Measurements from ENCODE around the gene HIGD2B. TPM values are rescaled to one million over a fixed set of nuclear protein-coding genes. Genes with fewer than 3 reads are reported as not detected.
"Not testable (repeated sequence)": the region's sequence is repeated elsewhere in the genome, so short reads cannot be mapped to it uniquely, and the experiment has no call there.

Gene HIGD2B
- under 1 TPM in 6 of 8 experiments, not detected in 2; 0.22 to 0.66 (median 0.44) TPM for total RNA-seq

GRCh38 chr15:72685925-72686794 is at the start of gene HIGD2B, which contains the start of gene BBS4:
Gene HIGD2B, minus strand, starts transcription at chr15:72686182. Its CDS starts 9,808 bp downstream, at chr15:72676374.
Gene BBS4, plus strand, starts transcription at chr15:72686207. Its CDS starts 21 bp downstream, at chr15:72686228.
- Histone ChIP-seq H3K4me3 (peak within 1 kb of the TSS; percentile 46 to 71 (median 59)), H3K4me1 (replicated peaks in 1 of 2) (peaks cover 9 to 12% of the 10 kb centered on the region in 2 donors), H3K27ac (peak within 1 kb of the TSS; percentile 79 to 89)
- ATAC-seq (replicated peaks in 6 of 8) = peak; percentile 93 to 97 (median 96)
- in situ Hi-C loops (cut with MboI; ENCODE audit: low pct_unique_long_range_greater_than_20kb in 2 of 9, low sequenced_read_pairs in 9 of 9, unreplicated experiment in 9 of 9) = no loop called here
- 0 to 3% (median 0%) methylated on average over 2 to 27 of the region's 49 CpGs; no CpG with 5 or more reads in 2 of the 10 experiments for WGBS, 10 experiments

GRCh38 chr15:72735111-72735510 is 49.1 kb upstream of the HIGD2B start:
- WGBS, 10 experiments = 90 to 100% (median 97%) methylated on average over 1 to 2 of the region's 2 CpGs; no CpG with 5 or more reads in 6 of the 10 experiments
- H3K27ac ChIP-seq = no peak overlapping the region
- in situ Hi-C loops (cut with MboI; ENCODE audit: low pct_unique_long_range_greater_than_20kb in 2 of 9, low sequenced_read_pairs in 9 of 9, unreplicated experiment in 9 of 9) = no loop called here
- no peak overlapping the region for H3K4me3 ChIP-seq
- H3K4me1 ChIP-seq (replicated peaks in 1 of 2) = no peaks in the 10 kb centered on the region
- no peak for ATAC-seq (replicated peaks in 6 of 8)

GRCh38 chr15:72733941-72734738 is 48.2 kb upstream of the HIGD2B start:
- no peak for ATAC-seq (replicated peaks in 6 of 8)
- WGBS, 10 experiments = 80 to 100% (median 100%) methylated on average over 1 to 2 of the region's 2 CpGs

GRCh38 chr15:72732516-72732915 is 46.5 kb upstream of the HIGD2B start:
- ATAC-seq (replicated peaks in 6 of 8) = no peak
- no peaks in the 10 kb centered on the region for H3K4me1 ChIP-seq (replicated peaks in 1 of 2)
- no peak overlapping the region for H3K4me3 ChIP-seq
- in situ Hi-C loops (cut with MboI; ENCODE audit: low pct_unique_long_range_greater_than_20kb in 2 of 9, low sequenced_read_pairs in 9 of 9, unreplicated experiment in 9 of 9) = no loop called here
- no peak overlapping the region for H3K27ac ChIP-seq
- 80 to 100% (median 98%) methylated on average over 1 to 4 of the region's 4 CpGs; no CpG with 5 or more reads in 2 of the 10 experiments for WGBS, 10 experiments

More at GRCh38 chr15:72733941-72734738, 48.2 kb upstream of the HIGD2B start:
- Histone ChIP-seq H3K4me1 (replicated peaks in 1 of 2) (no peaks in the 10 kb centered on the region), H3K27ac (no peak overlapping the region), H3K4me3 (no peak overlapping the region)
- in situ Hi-C loops (cut with MboI; ENCODE audit: low pct_unique_long_range_greater_than_20kb in 2 of 9, low sequenced_read_pairs in 9 of 9, unreplicated experiment in 9 of 9) = no loop called here

- Histone ChIP-seq H3K27ac (no peak overlapping the region), H3K4me3 (no peak overlapping the region), H3K4me1 (replicated peaks in 1 of 2) (no peaks in the 10 kb centered on the region)
- in situ Hi-C loops (cut with MboI; ENCODE audit: low pct_unique_long_range_greater_than_20kb in 2 of 9, low sequenced_read_pairs in 9 of 9, unreplicated experiment in 9 of 9) = no loop called here
- ATAC-seq (replicated peaks in 6 of 8) = no peak
These were observed 46.1 kb upstream of the HIGD2B start for GRCh38 chr15:72732086-72732485.

GRCh38 chr15:72728821-72729220 is 42.8 kb upstream of the HIGD2B start:
- ATAC-seq (replicated peaks in 6 of 8) = no peak
- Histone ChIP-seq H3K4me1 (replicated peaks in 1 of 2) (no peaks in the 10 kb centered on the region), H3K27ac (no peak overlapping the region), H3K4me3 (no peak overlapping the region)
- 83 to 100% (median 100%) methylated on average over 1 of the region's 1 CpG; no CpG with 5 or more reads in 6 of the 10 experiments for WGBS, 10 experiments
- in situ Hi-C loops (cut with MboI; ENCODE audit: low pct_unique_long_range_greater_than_20kb in 2 of 9, low sequenced_read_pairs in 9 of 9, unreplicated experiment in 9 of 9) = no loop called here

GRCh38 chr15:72728249-72728648 is 42.3 kb upstream of the HIGD2B start:
- H3K27ac ChIP-seq; in situ Hi-C loops (cut with MboI; ENCODE audit: low pct_unique_long_range_greater_than_20kb in 2 of 9, low sequenced_read_pairs in 9 of 9, unreplicated experiment in 9 of 9); H3K4me1 ChIP-seq (replicated peaks in 1 of 2); H3K4me3 ChIP-seq: not testable (repeated sequence)
- ATAC-seq (replicated peaks in 6 of 8) = peak in 1 of 8 experiments; percentile 25
- whole genome bisulfite sequencing, 10 experiments = 25 to 100% (median 60%) methylated on average over 1 of the region's 1 CpG; no CpG with 5 or more reads in 5 of the 10 experiments

GRCh38 chr15:72727154-72727553 is 41.2 kb upstream of the HIGD2B start:
- in situ Hi-C loops (cut with MboI; ENCODE audit: low pct_unique_long_range_greater_than_20kb in 2 of 9, low sequenced_read_pairs in 9 of 9, unreplicated experiment in 9 of 9) = no loop called here
- no peak for ATAC-seq (replicated peaks in 6 of 8)
- Histone ChIP-seq H3K27ac (no peak overlapping the region), H3K4me3 (no peak overlapping the region), H3K4me1 (replicated peaks in 1 of 2) (no peaks in the 10 kb centered on the region)

GRCh38 chr15:72725851-72726250 is 39.9 kb upstream of the HIGD2B start:
- 98 to 100% (median 99%) methylated on average over 1 to 6 of the region's 6 CpGs; no CpG with 5 or more reads in 4 of the 10 experiments for WGBS, 10 experiments
- H3K4me3 ChIP-seq; H3K27ac ChIP-seq; ATAC-seq (replicated peaks in 6 of 8); in situ Hi-C loops (cut with MboI; ENCODE audit: low pct_unique_long_range_greater_than_20kb in 2 of 9, low sequenced_read_pairs in 9 of 9, unreplicated experiment in 9 of 9); H3K4me1 ChIP-seq (replicated peaks in 1 of 2): not testable (repeated sequence)

GRCh38 chr15:72725446-72725845 is 39.5 kb upstream of the HIGD2B start:
- WGBS, 10 experiments = 80 to 100% (median 94%) methylated on average over 1 of the region's 3 CpGs; no CpG with 5 or more reads in 6 of the 10 experiments
- ATAC-seq (replicated peaks in 6 of 8) = no peak
- Histone ChIP-seq H3K27ac (no peak overlapping the region), H3K4me3 (no peak overlapping the region), H3K4me1 (replicated peaks in 1 of 2) (no peaks in the 10 kb centered on the region)
- in situ Hi-C loops (cut with MboI; ENCODE audit: low pct_unique_long_range_greater_than_20kb in 2 of 9, low sequenced_read_pairs in 9 of 9, unreplicated experiment in 9 of 9) = no loop called here

- ATAC-seq (replicated peaks in 6 of 8) = no peak
- no peak overlapping the region for H3K4me3 ChIP-seq
- no peak overlapping the region for H3K27ac ChIP-seq
- WGBS, 10 experiments = 44 to 83% (median 76%) methylated on average over 1 of the region's 1 CpG; no CpG with 5 or more reads in 6 of the 10 experiments
- in situ Hi-C loops (cut with MboI; ENCODE audit: low pct_unique_long_range_greater_than_20kb in 2 of 9, low sequenced_read_pairs in 9 of 9, unreplicated experiment in 9 of 9) = no loop called here
- H3K4me1 ChIP-seq (replicated peaks in 1 of 2) = no peaks in the 10 kb centered on the region
These were observed 38.0 kb upstream of the HIGD2B start for GRCh38 chr15:72724028-72724427.

- ATAC-seq (replicated peaks in 6 of 8) = peak in 4 of 8 experiments; percentile 40 to 75 (median 72)
- Histone ChIP-seq H3K27ac (no peak overlapping the region), H3K4me1 (replicated peaks in 1 of 2) (no peaks in the 10 kb centered on the region), H3K4me3 (no peak overlapping the region)
- 0 to 43% (median 10%) methylated on average over 1 to 3 of the region's 3 CpGs; no CpG with 5 or more reads in 1 of the 10 experiments for WGBS, 10 experiments
- in situ Hi-C loops (cut with MboI; ENCODE audit: low pct_unique_long_range_greater_than_20kb in 2 of 9, low sequenced_read_pairs in 9 of 9, unreplicated experiment in 9 of 9) = no loop called here
These were observed 36.2 kb upstream of the HIGD2B start for GRCh38 chr15:72722071-72722696.
